Lung (tissue), 12 donors: Measurements from ENCODE around the gene CARMIL3. TPM values are rescaled to one million over a fixed set of nuclear protein-coding genes. Genes with fewer than 3 reads are reported as not detected.

Experiments
- ATAC-seq: fragments of 200-7000 bp; cut with Tn5 transposase; one replicate; pipeline ENCODE4 v1.9.1; 2020; ENCODE audit warnings: moderate number of reproducible peaks; ENCODE audit not compliant: insufficient read depth, low FRiP score
- DNase-seq, 3 donors: peaks; one replicate each; pipeline ENCODE4 v3.0.0-alpha.2; 2013 to 2017
- H3K27ac ChIP-seq, 2 donors: one replicate each; pipeline ENCODE4 v1.5.1; 2013; ENCODE audit warnings: mild to moderate bottlenecking in 2 of 2, moderate library complexity in 2 of 2, control low read depth in 1 of 2, inconsistent platforms in 1 of 2, low read depth in 1 of 2, low read length in 1 of 2
- H3K27me3 ChIP-seq, 3 donors: one replicate each; pipeline ENCODE4 v1.5.1; 2013; ENCODE audit warnings: low read length in 2 of 3; ENCODE audit not compliant: control insufficient read depth in 3 of 3, insufficient read depth in 3 of 3
- H3K36me3 ChIP-seq, 4 donors: one replicate each; pipeline ENCODE4 v1.5.1; 2013; ENCODE audit warnings: low read length in 4 of 4, mild to moderate bottlenecking in 1 of 4, moderate library complexity in 1 of 4; ENCODE audit not compliant: control insufficient read depth in 4 of 4, insufficient read depth in 4 of 4
- H3K4me1 ChIP-seq, 5 donors: one replicate each; pipeline ENCODE4 v1.5.1; 2013; ENCODE audit warnings: low read length in 5 of 5, mild to moderate bottlenecking in 2 of 5, moderate library complexity in 1 of 5; ENCODE audit not compliant: control insufficient read depth in 5 of 5, insufficient read depth in 5 of 5
- H3K4me3 ChIP-seq: one replicate; pipeline ENCODE4 v1.5.1; 2013; ENCODE audit warnings: mild to moderate bottlenecking, control low read depth, moderate library complexity
- H3K9ac ChIP-seq, 2 donors: one replicate each; pipeline ENCODE4 v1.5.1; 2013; ENCODE audit warnings: low read length in 2 of 2, control low read depth in 1 of 2; ENCODE audit not compliant: insufficient read depth in 1 of 2
- H3K9me3 ChIP-seq, 4 donors: one replicate each; pipeline ENCODE4 v1.5.1; 2013; ENCODE audit warnings: low read length in 3 of 4, mild to moderate bottlenecking in 1 of 4, moderate library complexity in 1 of 4; ENCODE audit not compliant: control insufficient read depth in 4 of 4, insufficient read depth in 3 of 4
- WGBS, 2 donors: extraction: QIAGEN DNeasy Blood & Tissue Kit; methylation state at CpG; one replicate each; pipeline ENCODE4 v1.1.7; 2013; 5-methylcytosine and 5-hydroxymethylcytosine counted together
- polyA plus RNA-seq, 2 donors: library from polyadenylated mRNA; stranded (reverse); fragments of 200-250 nt; gene quantifications; one replicate each; pipeline ENCODE4 v1.2.1, GENCODE V29; 2013
- total RNA-seq, 2 donors: library from RNA; depleted of rRNA in 1 of 2; stranded (reverse); fragments of >200 nt in 1 of 2; gene quantifications; one replicate each; pipeline ENCODE4 v1.2.1, GENCODE V29; 2014 to 2021
- TF ChIP-seq, protein P1 (sequence below): IDR thresholded peaks from 2 replicates; pipeline ENCODE4 v1.5.1; 2012; ENCODE audit warnings: mild to moderate bottlenecking; ENCODE audit errors: control extremely low read depth, extremely low read depth
- donor health status: control.
- donor health status: control.
- donor health status: Bipolar disorder and iron deficiency.
- donor health status: healthy.
- donor health status: DM: yes; HTN: yes; CAD: no.

Gene CARMIL3
- total and polyA plus RNA-seq, 4 donors: 0.37 to 2.4 (median 0.78) TPM

DNA sequence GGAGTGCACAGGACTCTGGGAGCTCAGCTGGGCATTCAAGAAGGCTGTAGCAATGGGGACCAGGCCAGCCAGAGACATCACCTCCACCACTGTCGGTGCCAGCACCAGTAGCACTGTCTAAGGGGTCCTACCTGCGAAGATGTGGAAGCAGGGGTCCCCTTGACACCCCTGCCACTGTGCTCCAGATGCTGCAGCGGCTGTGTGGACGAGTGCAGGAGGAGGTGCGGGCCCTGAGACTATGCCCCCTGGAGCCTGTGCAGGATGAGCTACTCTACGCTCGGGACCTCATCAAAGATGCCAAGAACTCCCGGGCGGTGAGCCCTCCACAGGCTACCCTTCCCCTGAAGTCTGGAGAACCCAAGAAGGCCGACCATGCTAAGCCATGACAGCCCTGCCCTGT is 8.6 kb downstream of the CARMIL3 start:
- no peaks in the 10 kb centered on the region for H3K36me3 ChIP-seq
- ATAC-seq (no peak), DNase-seq (no peak)
- no peaks in the 10 kb centered on the region for H3K27me3 ChIP-seq
- WGBS, 2 donors: 94% methylated on average over 10 of the region's 10 CpGs
- no peak overlapping the region for H3K9ac ChIP-seq
- peaks cover 0 to 4% (median 0%) of the 10 kb centered on the region in 5 donors for H3K4me1 ChIP-seq
- TF ChIP-seq, protein P1, sequence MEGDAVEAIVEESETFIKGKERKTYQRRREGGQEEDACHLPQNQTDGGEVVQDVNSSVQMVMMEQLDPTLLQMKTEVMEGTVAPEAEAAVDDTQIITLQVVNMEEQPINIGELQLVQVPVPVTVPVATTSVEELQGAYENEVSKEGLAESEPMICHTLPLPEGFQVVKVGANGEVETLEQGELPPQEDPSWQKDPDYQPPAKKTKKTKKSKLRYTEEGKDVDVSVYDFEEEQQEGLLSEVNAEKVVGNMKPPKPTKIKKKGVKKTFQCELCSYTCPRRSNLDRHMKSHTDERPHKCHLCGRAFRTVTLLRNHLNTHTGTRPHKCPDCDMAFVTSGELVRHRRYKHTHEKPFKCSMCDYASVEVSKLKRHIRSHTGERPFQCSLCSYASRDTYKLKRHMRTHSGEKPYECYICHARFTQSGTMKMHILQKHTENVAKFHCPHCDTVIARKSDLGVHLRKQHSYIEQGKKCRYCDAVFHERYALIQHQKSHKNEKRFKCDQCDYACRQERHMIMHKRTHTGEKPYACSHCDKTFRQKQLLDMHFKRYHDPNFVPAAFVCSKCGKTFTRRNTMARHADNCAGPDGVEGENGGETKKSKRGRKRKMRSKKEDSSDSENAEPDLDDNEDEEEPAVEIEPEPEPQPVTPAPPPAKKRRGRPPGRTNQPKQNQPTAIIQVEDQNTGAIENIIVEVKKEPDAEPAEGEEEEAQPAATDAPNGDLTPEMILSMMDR: no peak
- no peak overlapping the region for H3K4me3 ChIP-seq
- H3K27ac ChIP-seq: no peak overlapping the region
- H3K9me3 ChIP-seq: no peaks in the 10 kb centered on the region

GRCh38 chr14:24060984-24061913 is 9.4 kb downstream of the CARMIL3 start:
- Histone ChIP-seq H3K27me3 (no peaks in the 10 kb centered on the region), H3K36me3 (no peaks in the 10 kb centered on the region), H3K9ac (no peak overlapping the region), H3K4me3 (no peak overlapping the region), H3K4me1 (peaks cover 0 to 4% (median 0%) of the 10 kb centered on the region in 5 donors), H3K27ac (no peak overlapping the region), H3K9me3 (no peaks in the 10 kb centered on the region)
- ATAC-seq: no peak
- TF ChIP-seq, protein P1: no peak
- no peak for DNase-seq
- WGBS, 2 donors: 96% methylated on average over 7 of the region's 7 CpGs

- Histone ChIP-seq H3K36me3 (no peaks in the 10 kb centered on the region), H3K9me3 (no peaks in the 10 kb centered on the region), H3K4me3 (no peak overlapping the region), H3K27ac (no peak overlapping the region), H3K4me1 (peaks cover 0 to 4% (median 0%) of the 10 kb centered on the region in 5 donors), H3K9ac (no peak overlapping the region), H3K27me3 (no peaks in the 10 kb centered on the region)
- TF ChIP-seq, protein P1: no peak
- WGBS, 2 donors: 89 to 93% methylated on average over 14 of the region's 14 CpGs
- ATAC-seq: no peak
- no peak for DNase-seq
Observed at GRCh38 chr14:24062216-24062980, 10.6 kb downstream of the CARMIL3 start.
